ENCODE data around the gene PSEN1. TPM values are rescaled to one million over a fixed set of nuclear protein-coding genes. Genes with fewer than 3 reads are reported as not detected.

The PSEN1 gene
- polyA plus RNA-seq, 2 of the 4 experiments (the other 2 are of a cell fraction), result 21.6 to 38.1 TPM

DNA sequence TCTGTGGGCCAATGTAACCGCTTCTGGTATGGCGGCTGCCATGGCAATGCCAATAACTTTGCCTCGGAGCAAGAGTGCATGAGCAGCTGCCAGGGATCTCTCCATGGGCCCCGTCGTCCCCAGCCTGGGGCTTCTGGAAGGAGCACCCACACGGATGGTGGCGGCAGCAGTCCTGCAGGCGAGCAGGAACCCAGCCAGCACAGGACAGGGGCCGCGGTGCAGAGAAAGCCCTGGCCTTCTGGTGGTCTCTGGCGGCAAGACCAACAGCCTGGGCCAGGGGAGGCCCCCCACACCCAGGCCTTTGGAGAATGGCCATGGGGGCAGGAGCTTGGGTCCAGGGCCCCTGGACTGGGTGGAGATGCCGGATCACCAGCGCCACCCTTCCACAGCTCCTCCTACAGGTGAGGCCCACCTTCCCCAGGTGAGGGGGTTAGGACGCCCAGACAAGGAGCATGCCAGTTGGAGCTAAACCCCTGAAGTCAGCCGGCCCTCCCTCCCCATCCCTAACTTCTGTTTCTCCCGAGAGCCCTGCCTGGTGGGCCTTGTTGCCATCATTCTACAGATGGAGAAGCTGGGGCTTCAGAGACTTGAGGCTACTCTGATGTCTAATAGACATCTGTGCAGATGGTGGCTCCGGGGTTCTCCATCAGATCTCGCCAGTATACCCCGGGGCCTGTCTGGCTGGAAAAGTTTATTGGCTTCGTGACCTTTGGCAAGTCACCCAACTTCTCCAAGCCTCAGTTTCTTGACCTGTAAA is 126.3 kb downstream of the PSEN1 start:
- FAIRE-seq (no peak), DNase-seq (ENCODE audit: low read depth in 1 of 2, low spot score in 1 of 2) (no peak), ATAC-seq (no peak)
- TF ChIP-seq SMC3 (IDR thresholded peaks at IDR 0.05), result no peak
- CTCF ChIA-PET, result interaction anchor here (0.9 to 2.5 kb wide), 5 partner anchors 10 to 209 kb away, joined by 3 to 13 read pairs (median 3); no protein-coding TSS in a partner anchor
- H3K27ac ChIP-seq, result no peak overlapping the region
- no peaks in the 10 kb centered on the region for H3K4me1 ChIP-seq
- no peak overlapping the region for H3K4me3 ChIP-seq
- WGBS (ENCODE audit: missing lambda C conversion rate), result 87% methylated on average over 13 of the region's 20 CpGs
- no peaks in the 10 kb centered on the region for H3K9me3 ChIP-seq
- H3K4me2 ChIP-seq, result no peak overlapping the region
- POLR2A ChIA-PET, result no interaction called here

DNA sequence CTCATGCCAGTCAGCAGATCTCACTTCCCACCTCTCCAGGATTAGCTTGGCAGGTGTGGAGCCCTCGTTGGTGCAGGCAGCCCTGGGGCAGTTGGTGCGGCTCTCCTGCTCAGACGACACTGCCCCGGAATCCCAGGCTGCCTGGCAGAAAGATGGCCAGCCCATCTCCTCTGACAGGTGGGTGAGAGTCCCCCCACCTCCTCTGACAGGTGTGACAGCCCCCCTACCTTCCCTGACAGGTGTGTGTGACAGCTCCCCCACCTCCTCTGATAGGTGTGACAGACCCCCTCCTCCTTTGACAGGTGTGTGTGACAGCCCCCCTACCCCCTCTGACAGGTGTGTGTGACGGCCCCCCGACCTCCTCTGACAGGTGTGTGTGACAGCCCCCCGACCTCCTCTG is 127.3 kb downstream of the PSEN1 start:
- CTCF ChIA-PET, result interaction anchor here (0.9 to 2.5 kb wide), 6 partner anchors 9 to 208 kb away, joined by 3 to 13 read pairs (median 4); no protein-coding TSS in a partner anchor
- WGBS (ENCODE audit: missing lambda C conversion rate), result no CpG with 5 or more reads among the region's 7 CpGs
- no peak for TF ChIP-seq ZC3H11A (IDR thresholded peaks at IDR 0.05)
- no peak for TF ChIP-seq RAD21 (conservative IDR thresholded peaks at IDR 0.05 in 1 of 2, IDR thresholded peaks at IDR 0.05 in 1 of 2)
- TF ChIP-seq ZFP36 (IDR thresholded peaks at IDR 0.05; ENCODE audit: borderline replicate concordance, partially characterized antibody), result no peak
- TF ChIP-seq ESRRA (IDR thresholded peaks at IDR 0.05; ENCODE audit: borderline replicate concordance, low read length), result no peak
- TF ChIP-seq CBX2 (IDR thresholded peaks at IDR 0.05; ENCODE audit: borderline replicate concordance, low read depth), result no peak
- no peak for TF ChIP-seq HEYL (CRISPR knock-in tag; IDR thresholded peaks at IDR 0.05)
- no peak for TF ChIP-seq TFCP2L1 (CRISPR knock-in tag; IDR thresholded peaks at IDR 0.05)
- no peak for TF ChIP-seq TP53 (CRISPR knock-in tag; IDR thresholded peaks at IDR 0.05)
- no peak for TF ChIP-seq MAZ (IDR thresholded peaks at IDR 0.05; ENCODE audit: borderline replicate concordance, low read depth, low read length)
- TF ChIP-seq CBX8 (IDR thresholded peaks at IDR 0.05), result no peak
- no peak for TF ChIP-seq MAFK (IDR thresholded peaks at IDR 0.05; ENCODE audit: partially characterized antibody)
- TF ChIP-seq POLR2AphosphoS2 (conservative IDR thresholded peaks at IDR 0.05; ENCODE audit: low read length), result no peak
- no peak for TF ChIP-seq POLR2A (IDR thresholded peaks at IDR 0.05; ENCODE audit: low read length)
- TF ChIP-seq HOXB13 (CRISPR knock-in tag; IDR thresholded peaks at IDR 0.05; ENCODE audit: low read depth), result no peak
- no peak for TF ChIP-seq CHD4 (IDR thresholded peaks at IDR 0.05; ENCODE audit: borderline replicate concordance)
- TF ChIP-seq NFE2L2 (conservative IDR thresholded peaks at IDR 0.05; ENCODE audit: low read length), result no peak
- FAIRE-seq (no peak), ATAC-seq (no peak), DNase-seq (ENCODE audit: low read depth in 1 of 2, low spot score in 1 of 2) (no peak)
- H3K4me3 ChIP-seq, result no peak overlapping the region
- POLR2A ChIA-PET, result interaction anchor here (0.6 kb wide), 1 partner anchor 9 kb away, joined by 3 read pairs; no protein-coding TSS in a partner anchor
- no peaks in the 10 kb centered on the region for H3K4me1 ChIP-seq
- no peak overlapping the region for H3K27ac ChIP-seq
- H3K9me3 ChIP-seq, result no peaks in the 10 kb centered on the region
- no peak overlapping the region for H3K4me2 ChIP-seq

GRCh38 chr14:73264080-73264884 is 128.0 kb downstream of the PSEN1 start:
- no peak overlapping the region for H3K27ac ChIP-seq
- ATAC-seq (no peak), FAIRE-seq (no peak), DNase-seq (ENCODE audit: low read depth in 1 of 2, low spot score in 1 of 2) (no peak)
- H3K4me2 ChIP-seq, result no peak overlapping the region
- H3K4me1 ChIP-seq, result no peaks in the 10 kb centered on the region
- H3K4me3 ChIP-seq, result no peak overlapping the region
- CTCF ChIA-PET, result interaction anchor here (0.8 to 2.5 kb wide), 9 partner anchors 11 to 370 kb away, joined by 3 to 13 read pairs (median 4); no protein-coding TSS in a partner anchor
- no peak for TF ChIP-seq RARB (CRISPR knock-in tag; IDR thresholded peaks at IDR 0.05)
- TF ChIP-seq RNF2 (IDR thresholded peaks at IDR 0.05; ENCODE audit: borderline replicate concordance, low read depth), result no peak
- no peak for TF ChIP-seq HEYL (CRISPR knock-in tag; IDR thresholded peaks at IDR 0.05)
- TF ChIP-seq FOSB (CRISPR knock-in tag; IDR thresholded peaks at IDR 0.05), result no peak
- TF ChIP-seq HOXA7 (CRISPR knock-in tag; IDR thresholded peaks at IDR 0.05), result no peak
- no peak for TF ChIP-seq MYC (IDR thresholded peaks at IDR 0.05; ENCODE audit: borderline replicate concordance, low read length)
- TF ChIP-seq CHD2 (IDR thresholded peaks at IDR 0.05; ENCODE audit: low read length, partially characterized antibody), result no peak
- TF ChIP-seq CEBPB (IDR thresholded peaks at IDR 0.05), result no peak
- TF ChIP-seq, protein P1, sequence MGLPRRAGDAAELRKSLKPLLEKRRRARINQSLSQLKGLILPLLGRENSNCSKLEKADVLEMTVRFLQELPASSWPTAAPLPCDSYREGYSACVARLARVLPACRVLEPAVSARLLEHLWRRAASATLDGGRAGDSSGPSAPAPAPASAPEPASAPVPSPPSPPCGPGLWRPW (IDR thresholded peaks at IDR 0.05), result no peak
- TF ChIP-seq CBX2 (IDR thresholded peaks at IDR 0.05; ENCODE audit: borderline replicate concordance, low read depth), result no peak
- no peak for TF ChIP-seq ESRRA (IDR thresholded peaks at IDR 0.05; ENCODE audit: borderline replicate concordance, low read length)
- TF ChIP-seq, protein P2, sequence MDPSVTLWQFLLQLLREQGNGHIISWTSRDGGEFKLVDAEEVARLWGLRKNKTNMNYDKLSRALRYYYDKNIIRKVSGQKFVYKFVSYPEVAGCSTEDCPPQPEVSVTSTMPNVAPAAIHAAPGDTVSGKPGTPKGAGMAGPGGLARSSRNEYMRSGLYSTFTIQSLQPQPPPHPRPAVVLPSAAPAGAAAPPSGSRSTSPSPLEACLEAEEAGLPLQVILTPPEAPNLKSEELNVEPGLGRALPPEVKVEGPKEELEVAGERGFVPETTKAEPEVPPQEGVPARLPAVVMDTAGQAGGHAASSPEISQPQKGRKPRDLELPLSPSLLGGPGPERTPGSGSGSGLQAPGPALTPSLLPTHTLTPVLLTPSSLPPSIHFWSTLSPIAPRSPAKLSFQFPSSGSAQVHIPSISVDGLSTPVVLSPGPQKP (IDR thresholded peaks at IDR 0.05; ENCODE audit: low read depth, low read length), result no peak
- TF ChIP-seq RAD21 (conservative IDR thresholded peaks at IDR 0.05 in 1 of 2, IDR thresholded peaks at IDR 0.05 in 1 of 2), result no peak
- TF ChIP-seq PHF8 (IDR thresholded peaks at IDR 0.05; ENCODE audit: borderline replicate concordance, low read depth), result no peak
- no peak for TF ChIP-seq SMC3 (IDR thresholded peaks at IDR 0.05)
- TF ChIP-seq CBX8 (IDR thresholded peaks at IDR 0.05), result no peak
- no peak for TF ChIP-seq POLR2AphosphoS2 (conservative IDR thresholded peaks at IDR 0.05; ENCODE audit: low read length)
- TF ChIP-seq EP300 (IDR thresholded peaks at IDR 0.05), result no peak
- TF ChIP-seq NFE2L2 (conservative IDR thresholded peaks at IDR 0.05; ENCODE audit: low read length), result no peak
- TF ChIP-seq FOXS1 (CRISPR knock-in tag; IDR thresholded peaks at IDR 0.05), result no peak
- no peaks in the 10 kb centered on the region for H3K9me3 ChIP-seq
- POLR2A ChIA-PET, result interaction anchor here (1.2 kb wide), 1 partner anchor 33 kb away, joined by 3 read pairs; no protein-coding TSS in a partner anchor
- WGBS (ENCODE audit: missing lambda C conversion rate), result 90% methylated on average over 22 of the region's 23 CpGs
